HT-29 (cell line): ENCODE data around the gene LY86. TPM values are rescaled to one million over a fixed set of nuclear protein-coding genes. Genes with fewer than 3 reads are reported as not detected.
A peak's percentile ranks its signal among the peaks of the same experiment; 100 is the strongest.

ENCODE experiments used
- DNase-seq: peaks from one replicate; pipeline ENCODE4 v3.0.0-alpha.2; 2015; ENCODE audit warnings: low spot score
- total RNA-seq: library from RNA; depleted of rRNA; stranded (reverse); fragments of >200 nt; shearing (Covaris generic); gene quantifications from 2 replicates; pipeline ENCODE4 v1.2.3, GENCODE V29; 2014

LY86 gene
- total RNA-seq, 1 experiment from 2014 or later = not detected

GRCh38 chr6:6681075-6681849 lies 92.7 kb downstream of the LY86 start:
- no peak for DNase-seq

GRCh38 chr6:6682225-6682624 lies 93.7 kb downstream of the LY86 start:
- no peak for DNase-seq

- no peak for DNase-seq
Observed at GRCh38 chr6:6683969-6684833, 95.7 kb downstream of the LY86 start.

DNA sequence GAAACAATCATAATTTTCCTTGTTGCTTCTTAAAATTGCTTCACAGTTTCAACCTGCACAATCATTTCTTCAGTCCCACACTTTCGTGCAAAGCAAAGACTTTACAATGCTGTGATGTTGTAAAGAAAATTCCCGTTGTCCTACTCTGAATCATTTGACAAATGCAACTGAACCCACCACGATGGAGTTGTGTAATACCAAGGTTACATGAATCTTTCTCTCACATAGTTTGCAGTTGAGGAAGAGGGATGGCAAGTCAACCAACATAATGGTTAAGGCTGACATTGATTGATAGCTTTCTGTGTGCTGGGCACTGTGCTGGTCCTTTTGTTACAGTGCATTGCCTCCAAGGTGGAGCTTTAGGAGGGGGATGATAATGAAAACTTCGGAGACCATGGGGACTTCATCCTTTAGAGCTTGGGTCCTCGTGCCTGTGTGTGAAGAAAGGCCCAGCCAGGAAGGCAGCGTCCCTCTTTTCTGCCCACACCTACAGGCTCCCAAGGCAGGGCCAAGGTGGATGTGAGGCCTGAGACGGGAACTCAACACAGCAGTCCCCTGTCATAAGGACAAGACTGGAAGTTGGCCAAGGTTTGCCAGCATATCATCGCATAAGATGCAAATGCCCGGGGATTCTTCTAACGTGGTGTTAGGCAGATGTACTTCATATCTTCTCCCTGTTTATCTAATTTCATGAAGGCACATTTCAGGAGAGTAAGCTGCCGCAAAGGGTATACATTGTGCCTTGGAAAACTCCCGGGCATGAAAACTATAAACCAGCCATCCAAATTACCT lies 96.9 kb downstream of the LY86 start:
- DNase-seq = no peak

GRCh38 chr6:6686176-6686575 lies 97.7 kb downstream of the LY86 start:
- no peak for DNase-seq

DNA sequence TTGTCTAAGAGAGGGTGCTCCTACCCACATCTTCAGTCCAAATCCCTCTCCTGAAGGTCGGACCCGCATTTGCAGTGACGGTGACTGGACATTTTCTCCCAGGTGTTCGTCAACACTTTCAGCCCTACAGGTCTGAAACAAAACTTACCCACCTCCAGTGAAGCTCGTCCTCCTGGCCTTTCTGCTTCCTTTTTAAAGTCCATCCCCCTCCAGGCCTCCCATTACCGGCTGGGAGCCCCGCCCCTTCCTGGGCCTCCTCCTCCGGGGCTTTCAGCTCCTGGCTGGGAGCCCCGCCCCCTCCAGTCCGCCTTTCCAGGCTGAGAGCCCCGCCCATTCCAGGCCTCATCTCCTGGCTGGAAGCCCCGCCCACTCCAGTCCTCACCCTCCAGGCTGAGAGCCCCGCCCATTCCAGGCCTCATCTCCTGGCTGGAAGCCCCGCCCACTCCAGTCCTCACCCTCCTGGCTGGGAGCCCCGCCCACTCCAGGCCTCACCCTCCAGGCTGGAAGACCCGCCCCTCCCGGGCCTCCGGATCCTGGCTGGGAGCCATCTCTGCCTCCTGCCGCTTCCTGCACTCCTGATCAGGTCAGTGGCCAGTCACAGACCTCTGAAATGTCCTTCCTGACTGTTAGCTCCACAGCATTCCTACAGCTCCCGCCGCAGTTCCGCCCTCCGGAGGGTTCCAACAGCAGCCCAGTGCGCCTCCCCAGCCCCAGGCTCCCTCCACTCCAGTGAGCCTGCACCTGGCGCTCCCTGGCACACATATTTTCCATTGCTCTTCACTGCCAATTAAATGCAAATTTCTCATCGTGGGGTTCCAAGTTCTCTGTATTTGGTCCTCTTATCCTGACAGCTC lies 98.5 kb downstream of the LY86 start:
- DNase-seq = peak; percentile 98

- no peak for DNase-seq
Observed at GRCh38 chr6:6688283-6688682, 99.8 kb downstream of the LY86 start.

DNA sequence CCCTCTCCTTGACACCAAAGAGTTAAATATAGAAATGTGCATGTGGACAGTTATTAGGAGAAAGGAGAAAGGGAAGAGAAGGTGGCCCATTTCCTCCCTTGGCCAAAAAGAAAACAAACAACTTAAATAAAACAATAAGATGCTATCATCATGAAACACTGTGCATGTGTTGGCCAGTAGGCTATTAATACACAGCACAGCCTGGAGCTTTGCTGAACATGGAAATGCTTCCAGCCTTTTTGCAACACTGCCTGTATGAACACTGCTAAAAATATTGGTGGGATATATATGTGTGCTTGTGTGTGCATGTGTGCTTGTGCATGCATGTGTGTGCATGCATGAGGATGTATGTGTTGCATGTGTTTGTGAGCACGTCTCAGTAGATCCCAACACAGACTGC lies 100.4 kb downstream of the LY86 start:
- DNase-seq = no peak

DNA sequence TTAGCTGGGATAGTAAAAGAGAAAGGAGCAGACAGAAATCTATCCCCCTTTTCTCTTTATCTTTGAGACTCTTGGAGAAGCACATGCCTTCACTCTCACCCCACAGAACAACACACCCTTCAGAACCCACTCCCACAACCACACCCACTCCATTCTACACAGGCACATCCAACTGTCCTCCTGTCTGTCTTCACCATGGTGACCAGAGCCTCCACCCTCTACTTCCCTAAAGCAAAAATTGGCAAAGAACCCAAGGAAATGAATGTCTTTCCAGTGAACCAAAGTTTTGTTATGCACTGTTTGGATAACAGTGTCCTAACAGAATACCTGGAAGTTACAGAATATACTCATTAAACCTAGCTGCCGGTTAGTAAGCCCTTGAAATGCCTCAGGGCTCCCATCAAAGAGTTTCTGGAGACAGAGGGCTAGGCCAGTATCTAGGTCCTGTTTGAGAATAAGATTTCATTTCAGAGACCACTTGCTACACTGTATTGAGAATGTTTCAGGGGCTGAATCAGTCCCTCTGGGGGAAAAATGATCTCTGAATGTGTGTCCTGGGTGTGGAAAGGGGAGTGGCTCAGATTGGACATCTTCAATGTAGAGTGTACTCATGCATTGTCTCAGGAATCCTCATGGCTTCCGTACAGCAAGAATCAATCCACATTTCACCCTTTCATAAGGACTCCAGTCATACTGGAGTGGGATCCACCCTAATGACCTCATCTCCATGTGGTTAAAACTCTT lies 101.1 kb downstream of the LY86 start:
- no peak for DNase-seq

DNA sequence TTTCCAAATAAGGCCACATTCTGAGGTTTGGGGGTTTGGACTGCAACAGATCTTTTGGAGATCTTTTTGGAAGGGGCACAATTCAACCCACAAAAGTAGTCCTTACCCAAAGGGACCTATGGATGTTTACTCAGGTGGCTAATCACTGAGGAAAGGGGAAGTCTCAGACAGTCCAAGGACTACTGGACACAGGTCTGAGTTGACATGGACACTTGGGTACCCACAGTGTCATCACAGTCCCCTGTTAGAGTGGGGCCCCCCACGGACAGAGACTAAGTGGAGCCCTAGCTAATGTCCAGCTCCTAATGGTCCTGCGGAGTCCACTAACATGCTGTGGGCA lies 101.6 kb downstream of the LY86 start:
- DNase-seq = no peak

DNA sequence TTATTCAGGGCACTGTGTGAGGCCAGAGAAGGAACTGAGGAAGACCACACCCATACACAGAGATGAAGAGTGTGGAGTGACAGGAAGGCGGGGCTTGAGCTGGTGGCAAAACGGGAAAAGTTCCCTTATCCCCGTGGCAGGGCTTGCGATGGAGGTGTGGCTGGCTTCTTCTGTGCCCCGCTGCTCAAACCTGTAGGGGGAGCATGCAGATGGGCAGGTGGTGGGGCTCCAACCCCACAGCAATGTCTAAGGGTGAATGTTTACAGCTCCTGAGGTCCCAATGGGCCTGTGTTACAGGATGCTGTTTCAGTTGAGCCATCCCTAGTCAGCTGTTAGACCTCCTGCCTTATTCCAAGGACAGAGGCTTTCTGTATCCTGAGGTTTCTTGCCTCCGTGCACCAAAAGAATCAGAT lies 105.9 kb downstream of the LY86 start:
- DNase-seq = no peak

GRCh38 chr6:6694825-6695624 lies 106.5 kb downstream of the LY86 start:
- DNase-seq = no peak

GRCh38 chr6:6695625-6696276 lies 107.2 kb downstream of the LY86 start:
- no peak for DNase-seq

GRCh38 chr6:6696867-6697531 lies 108.5 kb downstream of the LY86 start:
- peak; percentile 60 for DNase-seq

DNA sequence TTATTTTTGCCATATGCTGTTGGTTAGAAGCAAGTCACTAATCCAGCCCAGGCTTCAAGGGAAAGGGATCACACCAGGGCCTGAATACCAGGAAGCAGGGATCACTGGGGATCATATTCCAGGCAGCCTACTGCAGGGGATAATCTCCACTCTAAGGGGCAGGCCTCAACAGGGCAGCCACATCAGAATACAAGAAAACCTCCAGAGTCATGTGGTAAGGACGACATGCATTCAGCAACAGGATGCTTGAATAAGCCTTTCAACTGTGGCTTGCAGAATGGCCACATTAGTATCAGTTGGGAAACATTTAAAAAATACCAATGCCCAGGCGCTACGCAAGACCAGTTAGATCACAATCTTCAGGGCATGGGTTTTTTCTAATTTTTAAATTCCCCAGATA lies 109.1 kb downstream of the LY86 start:
- no peak for DNase-seq

DNA sequence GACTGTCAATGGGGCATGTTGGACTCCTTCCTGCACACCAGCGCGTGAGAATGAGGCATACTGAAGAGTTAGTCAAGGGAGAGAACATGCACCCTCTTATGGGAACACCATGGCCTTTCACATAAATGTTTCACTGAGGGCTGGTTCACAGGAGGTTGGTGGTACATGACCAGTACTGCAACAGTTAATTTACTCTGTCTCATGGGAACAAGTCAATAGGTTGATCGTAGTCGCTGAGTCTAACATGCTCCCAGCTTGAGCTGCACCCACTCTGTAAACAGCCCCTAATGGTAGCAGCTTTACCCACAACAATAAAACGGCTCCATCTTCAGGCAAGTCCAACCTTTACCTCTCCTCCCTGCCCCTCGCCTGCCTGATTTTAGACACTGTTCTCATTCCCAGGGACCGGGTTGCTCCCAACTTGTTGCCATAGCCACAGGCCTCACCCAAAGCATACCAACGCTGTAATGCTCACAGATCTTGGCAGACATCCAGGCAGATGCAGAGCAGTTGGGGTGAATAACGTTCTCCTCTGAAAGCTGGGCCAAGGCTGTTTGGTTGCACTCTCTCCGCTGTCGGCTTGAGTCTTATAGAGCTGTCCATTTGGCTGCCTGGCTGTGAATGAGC lies 111.3 kb downstream of the LY86 start:
- peak; percentile 94 for DNase-seq

GRCh38 chr6:6700407-6701270 lies 112.1 kb downstream of the LY86 start:
- no peak for DNase-seq
